PC-3 (cell line): ENCODE data around the gene LUM. TPM values are rescaled to one million over a fixed set of nuclear protein-coding genes. Genes with fewer than 3 reads are reported as not detected.
A peak's percentile ranks its signal among the peaks of the same experiment; 100 is the strongest.

Experiments
- ATAC-seq: fragments of 200-7000 bp; cut with Tn5 transposase; 2 replicates; pipeline ENCODE4 v1.9.1; 2020; ENCODE audit warnings: mild to moderate bottlenecking, moderate library complexity
- BruUV-seq: library from RNA; stranded (reverse); fragments of 400-500 nt; replicated peaks from 2 replicates; lab custom pipeline; 2021; lab: Mats Ljungman, UMichigan
- CTCF ChIA-PET: fragments of 300-600 bp; sonication (Branson Sonifier 250); formaldehyde crosslinking; loops from one replicate; lab custom pipeline; 2022; ENCODE audit warnings: antibody characterized with exemption; lab: Charles Lee
- POLR2A ChIA-PET: fragments of 300-600 bp; sonication (Branson Sonifier 250); formaldehyde crosslinking; loops from one replicate; lab custom pipeline; 2022; ENCODE audit warnings: antibody characterized with exemption; ENCODE audit not compliant: unreplicated experiment; lab: Charles Lee
- DNase-seq: peaks from one replicate; pipeline ENCODE4 v3.0.0-alpha.2; 2015
- H2AFZ ChIP-seq: fragments of 300-600 bp; sonication (generic); 2 replicates; pipeline ENCODE4 v1.6.0; 2016; ENCODE audit warnings: antibody characterized with exemption, low read length
- H3F3A ChIP-seq: fragments of 300-600 bp; sonication (generic); one replicate; pipeline ENCODE4 v1.6.0; 2017; ENCODE audit warnings: antibody characterized with exemption, low read length, control low read depth, mild to moderate bottlenecking; ENCODE audit not compliant: unreplicated experiment
- H3K27ac ChIP-seq: fragments of 300-600 bp; sonication (generic); 2 replicates; pipeline ENCODE4 v1.5.1; 2016; ENCODE audit warnings: mild to moderate bottlenecking, low read length
- H3K27me3 ChIP-seq: fragments of 300-600 bp; sonication (generic); 2 replicates; pipeline ENCODE4 v1.6.1; 2016; ENCODE audit warnings: low read length, mixed read lengths
- H3K36me3 ChIP-seq: fragments of 300-600 bp; sonication (generic); 2 replicates; pipeline ENCODE4 v1.6.1; 2016; ENCODE audit warnings: low read depth, mixed run types, low read length, mixed read lengths
- H3K4me1 ChIP-seq: fragments of 300-600 bp; sonication (generic); 2 replicates; pipeline ENCODE4 v1.5.1; 2016; ENCODE audit warnings: low read length; ENCODE audit not compliant: insufficient read depth
- H3K4me2 ChIP-seq: fragments of 300-600 bp; sonication (generic); 2 replicates; pipeline ENCODE4 v1.6.0; 2016; ENCODE audit warnings: low read length
- H3K4me3 ChIP-seq: fragments of 300-600 bp; sonication (generic); 2 replicates; pipeline ENCODE4 v1.5.1; 2016; ENCODE audit warnings: mild to moderate bottlenecking, low read length, mixed read lengths
- H3K79me2 ChIP-seq: fragments of 300-600 bp; sonication (generic); 2 replicates; pipeline ENCODE4 v1.6.1; 2017; ENCODE audit warnings: low read length, mixed read lengths
- H3K9ac ChIP-seq: fragments of 300-600 bp; sonication (generic); 2 replicates; pipeline ENCODE4 v1.6.0; 2016; ENCODE audit warnings: mild to moderate bottlenecking, low read length
- H3K9me2 ChIP-seq: fragments of 300-600 bp; sonication (generic); replicated peaks from 2 replicates; pipeline ENCODE4 v1.6.1; 2016; ENCODE audit warnings: mixed run types, low read length, mixed read lengths
- H3K9me3 ChIP-seq: fragments of 300-600 bp; sonication (generic); 2 replicates; pipeline ENCODE4 v1.6.1; 2016; ENCODE audit warnings: low read length, mixed read lengths
- H4K20me1 ChIP-seq: fragments of 300-600 bp; sonication (generic); 2 replicates; pipeline ENCODE4 v1.6.1; 2016; ENCODE audit warnings: low read length, mixed read lengths
- EZH2 ChIP-seq: fragments of 300-600 bp; sonication (generic); IDR thresholded peaks from one replicate; pipeline ENCODE4 v1.6.1; 2017; ENCODE audit warnings: antibody characterized with exemption, mild to moderate bottlenecking, low read length; ENCODE audit not compliant: unreplicated experiment
- EZH2phosphoT487 ChIP-seq: fragments of 300-600 bp; sonication (generic); IDR thresholded peaks from 2 replicates; pipeline ENCODE4 v1.6.1; 2018; ENCODE audit warnings: mild to moderate bottlenecking, antibody characterized with exemption, low read length, borderline replicate concordance
- intact Hi-C: fragments of 100-400 bp; cut with micrococcal nuclease; formaldehyde crosslinking; loops from 2 replicates; pipeline ENCODE4 v1.9.0; 2023
- total RNA-seq: library from RNA; depleted of rRNA; stranded (reverse); fragments of >200 nt; gene quantifications from 2 replicates; pipeline ENCODE4 v1.2.3, GENCODE V29; 2014
- TF ChIP-seq, protein P1 (sequence below): fragments of 300-600 bp; sonication (generic); conservative IDR thresholded peaks from 2 replicates; pipeline ENCODE4 v1.5.1; 2017; ENCODE audit warnings: antibody characterized with exemption, low read depth, mild to moderate bottlenecking, low read length

Gene LUM
- total RNA-seq, 1 experiment from 2014 or later, result 0.15 TPM

DNA sequence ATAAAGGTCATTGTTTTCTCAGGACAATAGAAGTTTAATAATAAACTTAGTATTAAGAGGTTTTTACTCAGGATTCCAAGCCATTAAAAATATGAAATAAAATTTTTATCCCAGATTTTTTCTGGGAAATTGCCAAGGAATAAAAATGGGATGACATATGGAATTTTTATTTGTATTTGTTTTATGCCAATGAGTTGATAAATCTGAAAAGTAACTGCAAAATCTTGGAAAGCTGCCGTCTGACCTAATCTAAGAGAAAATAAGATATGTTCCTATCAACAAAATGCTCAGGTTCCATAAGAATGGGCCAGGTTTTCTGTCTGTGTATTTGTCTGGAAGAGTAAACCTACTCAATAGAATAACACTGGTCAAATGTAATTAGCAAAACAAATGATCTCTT lies 31.3 kb downstream of the LUM start:
- ChIA-PET POLR2A (no interaction called here), CTCF (no interaction called here)
- H3K4me1 ChIP-seq, result peaks cover 8% of the 10 kb centered on the region
- H4K20me1 ChIP-seq, result no peaks in the 10 kb centered on the region
- H2AFZ ChIP-seq, result no peak overlapping the region
- TF ChIP-seq EZH2 (no peak), EZH2phosphoT487 (no peak)
- TF ChIP-seq, protein P1, sequence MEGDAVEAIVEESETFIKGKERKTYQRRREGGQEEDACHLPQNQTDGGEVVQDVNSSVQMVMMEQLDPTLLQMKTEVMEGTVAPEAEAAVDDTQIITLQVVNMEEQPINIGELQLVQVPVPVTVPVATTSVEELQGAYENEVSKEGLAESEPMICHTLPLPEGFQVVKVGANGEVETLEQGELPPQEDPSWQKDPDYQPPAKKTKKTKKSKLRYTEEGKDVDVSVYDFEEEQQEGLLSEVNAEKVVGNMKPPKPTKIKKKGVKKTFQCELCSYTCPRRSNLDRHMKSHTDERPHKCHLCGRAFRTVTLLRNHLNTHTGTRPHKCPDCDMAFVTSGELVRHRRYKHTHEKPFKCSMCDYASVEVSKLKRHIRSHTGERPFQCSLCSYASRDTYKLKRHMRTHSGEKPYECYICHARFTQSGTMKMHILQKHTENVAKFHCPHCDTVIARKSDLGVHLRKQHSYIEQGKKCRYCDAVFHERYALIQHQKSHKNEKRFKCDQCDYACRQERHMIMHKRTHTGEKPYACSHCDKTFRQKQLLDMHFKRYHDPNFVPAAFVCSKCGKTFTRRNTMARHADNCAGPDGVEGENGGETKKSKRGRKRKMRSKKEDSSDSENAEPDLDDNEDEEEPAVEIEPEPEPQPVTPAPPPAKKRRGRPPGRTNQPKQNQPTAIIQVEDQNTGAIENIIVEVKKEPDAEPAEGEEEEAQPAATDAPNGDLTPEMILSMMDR, result no peak
- no peak overlapping the region for H3K4me3 ChIP-seq
- no peaks in the 10 kb centered on the region for H3K9me3 ChIP-seq
- no peaks in the 10 kb centered on the region for H3K79me2 ChIP-seq
- H3K27me3 ChIP-seq, result no peaks in the 10 kb centered on the region
- no peaks in the 10 kb centered on the region; the same call in 1 of the 2 replicates for H3K9me2 ChIP-seq
- no peaks in the 10 kb centered on the region for H3F3A ChIP-seq
- 0 out of 2 replicates have a peak overlapping the region, but pooled peaks have one; percentile 7 for H3K27ac ChIP-seq
- no peak overlapping the region for H3K4me2 ChIP-seq
- no TSS peak for BruUV-seq
- peak; percentile 4 for DNase-seq
- intact Hi-C loops, result no loop called here
- no peak overlapping the region for H3K9ac ChIP-seq
- ATAC-seq, result peak; percentile 11; the same call in 1 of the 2 replicates
- no peaks in the 10 kb centered on the region for H3K36me3 ChIP-seq

DNA sequence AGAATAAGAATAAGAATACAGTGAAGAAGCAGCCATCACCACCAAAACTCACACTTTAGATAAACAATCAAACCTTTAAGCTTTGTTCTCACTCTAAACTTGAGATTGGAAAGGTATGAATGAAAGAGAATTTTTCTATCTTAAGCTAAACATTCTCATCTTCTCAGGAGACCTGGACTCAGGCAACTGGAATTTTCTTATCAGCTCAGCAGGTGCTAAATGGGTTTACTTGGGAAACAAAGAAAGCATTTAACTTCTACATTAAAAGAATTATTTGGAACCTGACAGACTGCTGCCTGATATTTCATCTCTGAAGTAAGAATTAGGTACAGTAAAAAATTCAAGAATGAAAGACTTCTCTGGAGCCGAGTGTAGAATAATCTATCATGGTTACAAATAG lies 32.8 kb downstream of the LUM start:
- H3K27ac ChIP-seq, result no peak overlapping the region
- no peaks in the 10 kb centered on the region; the same call in 1 of the 2 replicates for H3K9me2 ChIP-seq
- H3K36me3 ChIP-seq, result no peaks in the 10 kb centered on the region
- no TSS peak for BruUV-seq
- peaks cover 22% of the 10 kb centered on the region for H3K4me1 ChIP-seq
- H4K20me1 ChIP-seq, result no peaks in the 10 kb centered on the region
- TF ChIP-seq EZH2phosphoT487, result no peak
- TF ChIP-seq EZH2, result no peak
- TF ChIP-seq, protein P1, result no peak
- H2AFZ ChIP-seq, result no peak overlapping the region
- DNase-seq, result no peak
- intact Hi-C loops, result no loop called here
- H3K27me3 ChIP-seq, result no peaks in the 10 kb centered on the region
- CTCF ChIA-PET, result interaction anchor here (0.6 kb wide), 1 partner anchor 84 kb away, joined by 3 read pairs; no protein-coding TSS in a partner anchor
- H3F3A ChIP-seq, result no peaks in the 10 kb centered on the region
- H3K9ac ChIP-seq, result no peak overlapping the region
- ATAC-seq, result no peak
- POLR2A ChIA-PET, result interaction anchor here (0.7 kb wide), 1 partner anchor 11 kb away, joined by 3 read pairs; no protein-coding TSS in a partner anchor
- no peaks in the 10 kb centered on the region for H3K9me3 ChIP-seq
- H3K4me2 ChIP-seq, result no peak overlapping the region
- no peak overlapping the region for H3K4me3 ChIP-seq
- no peaks in the 10 kb centered on the region for H3K79me2 ChIP-seq

DNA sequence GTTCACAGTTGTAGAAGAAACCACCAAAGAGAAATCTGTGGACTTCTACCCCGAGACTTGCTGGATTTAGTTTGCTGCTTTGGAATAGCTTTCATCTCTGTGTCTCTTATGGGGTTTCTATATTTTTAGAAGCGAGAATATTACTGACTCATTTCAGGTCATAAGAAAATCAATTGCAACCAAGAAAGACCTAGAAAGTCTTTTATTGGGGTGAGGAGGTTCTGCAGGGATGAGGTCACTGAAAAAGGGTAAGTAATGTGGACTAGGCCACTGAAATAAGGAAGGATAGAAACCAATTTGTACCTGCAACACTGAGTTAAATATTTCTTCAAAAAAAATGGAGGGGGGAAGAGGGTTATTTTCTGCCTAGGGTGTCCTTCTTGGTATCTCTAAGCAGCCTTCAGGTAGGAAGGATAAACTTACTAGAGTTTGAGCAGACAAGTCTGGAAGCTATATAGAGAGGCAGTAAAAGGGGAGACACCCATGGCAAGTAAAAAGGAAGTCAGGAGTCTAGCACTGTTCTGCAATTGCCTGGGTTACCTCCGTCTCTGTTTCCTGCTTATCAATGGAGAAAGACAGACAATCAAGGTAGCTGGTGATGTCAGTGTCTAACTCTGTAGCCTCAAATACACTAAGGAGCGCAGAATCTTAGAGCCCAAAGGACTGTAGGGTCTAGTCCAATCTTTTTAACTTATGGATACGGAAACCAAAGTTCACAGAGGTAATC lies 33.9 kb downstream of the LUM start:
- Histone ChIP-seq H3F3A (no peaks in the 10 kb centered on the region), H3K4me2 (no peak overlapping the region), H4K20me1 (no peaks in the 10 kb centered on the region), H3K36me3 (no peaks in the 10 kb centered on the region), H3K79me2 (no peaks in the 10 kb centered on the region), H3K9me3 (no peaks in the 10 kb centered on the region), H3K4me3 (no peak overlapping the region), H3K9me2 (no peaks in the 10 kb centered on the region), H3K27me3 (no peaks in the 10 kb centered on the region), H3K9ac (no peak overlapping the region), H3K4me1 (peaks cover 30% of the 10 kb centered on the region), H3K27ac (no peak overlapping the region), H2AFZ (no peak overlapping the region)
- DNase-seq, result no peak
- intact Hi-C loops, result no loop called here
- ChIA-PET POLR2A (no interaction called here), CTCF (no interaction called here)
- TF ChIP-seq EZH2phosphoT487 (no peak), EZH2 (no peak)
- TF ChIP-seq, protein P1, result no peak
- no peak for ATAC-seq
- BruUV-seq, result no TSS peak
